KMS-11 (cell line): Measurements from ENCODE around the gene ISG20L2.

Experiments
- H2AFZ ChIP-seq: fragments of 200-600 bp; sonication (generic); 2 replicates; pipeline ENCODE4 v1.6.1; 2016; ENCODE audit warnings: antibody characterized with exemption, mixed run types, low read depth
- H3K27ac ChIP-seq: fragments of 200-600 bp; sonication (generic); 2 replicates; pipeline ENCODE4 v1.6.1; 2016; ENCODE audit warnings: mild to moderate bottlenecking, mixed run types
- H3K27me3 ChIP-seq: fragments of 200-600 bp; sonication (generic); 2 replicates; pipeline ENCODE4 v1.6.1; 2017; ENCODE audit warnings: mild to moderate bottlenecking, low read depth, mixed run types, moderate library complexity; ENCODE audit not compliant: insufficient read depth
- H3K36me3 ChIP-seq: fragments of 200-600 bp; sonication (generic); 2 replicates; pipeline ENCODE4 v1.6.1; 2017; ENCODE audit warnings: mild to moderate bottlenecking, mixed run types; ENCODE audit not compliant: insufficient read depth
- H3K4me1 ChIP-seq: fragments of 200-600 bp; sonication (generic); 2 replicates; pipeline ENCODE4 v1.6.1; 2016; ENCODE audit warnings: mild to moderate bottlenecking, low read depth, mixed run types; ENCODE audit not compliant: poor library complexity, severe bottlenecking
- H3K4me2 ChIP-seq: fragments of 200-600 bp; sonication (generic); 2 replicates; pipeline ENCODE4 v1.7.0; 2016; ENCODE audit warnings: mild to moderate bottlenecking, mixed run types
- H3K4me3 ChIP-seq: fragments of 200-600 bp; sonication (generic); IDR thresholded peaks from 2 replicates; pipeline ENCODE4 v1.6.1; 2017; ENCODE audit warnings: low read depth, low read length, mixed read lengths; ENCODE audit not compliant: insufficient read depth
- H3K79me2 ChIP-seq: fragments of 200-600 bp; sonication (generic); 2 replicates; pipeline ENCODE4 v1.6.1; 2016; ENCODE audit warnings: low read depth, mixed run types; ENCODE audit not compliant: insufficient read depth
- H3K9ac ChIP-seq: fragments of 200-600 bp; sonication (generic); 2 replicates; pipeline ENCODE4 v1.6.1; 2016; ENCODE audit warnings: mild to moderate bottlenecking, mixed run types
- H4K20me1 ChIP-seq: fragments of 200-600 bp; sonication (generic); 2 replicates; pipeline ENCODE4 v1.6.1; 2016; ENCODE audit warnings: mild to moderate bottlenecking, mixed run types; ENCODE audit not compliant: insufficient read depth
- TF ChIP-seq, protein P1 (sequence below): fragments of 200-600 bp; sonication (generic); conservative IDR thresholded peaks from 2 replicates; pipeline ENCODE4 v1.6.1; 2017; ENCODE audit warnings: low read depth, mild to moderate bottlenecking, antibody characterized with exemption, low read length, moderate library complexity, mixed read lengths

ISG20L2 gene

DNA sequence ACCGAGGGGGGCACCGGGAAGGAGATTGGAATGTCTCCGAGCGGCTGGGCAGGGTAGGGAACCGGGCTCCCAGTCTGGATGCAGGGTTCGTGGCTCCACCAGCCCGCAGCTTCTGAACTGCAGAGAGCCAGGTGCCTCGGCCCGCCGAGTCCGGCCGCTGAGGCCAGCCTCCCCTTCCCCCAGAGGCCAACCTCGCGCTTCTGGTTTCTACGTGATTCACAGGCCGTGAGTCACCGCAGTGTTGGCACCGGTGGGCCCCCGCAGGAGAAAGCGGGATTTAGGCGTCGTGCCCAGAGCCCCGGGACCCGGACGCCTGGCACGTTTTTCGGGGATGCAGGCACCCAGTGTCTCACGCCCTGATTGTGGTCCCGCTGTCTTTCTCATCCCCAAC lies 23.6 kb downstream of the ISG20L2 start:
- Histone ChIP-seq H3K27ac (no peak overlapping the region), H3K4me1 (peaks cover 20% of the 10 kb centered on the region), H3K9ac (no peak overlapping the region), H3K4me2 (peak overlapping the region; percentile 79), H3K27me3 (peaks cover 92% of the 10 kb centered on the region), H3K79me2 (no peaks in the 10 kb centered on the region), H4K20me1 (no peaks in the 10 kb centered on the region), H3K4me3 (peak overlapping the region; percentile 6), H3K36me3 (no peaks in the 10 kb centered on the region), H2AFZ (peak overlapping the region; percentile 72; the same call in 1 of the 2 replicates)
- TF ChIP-seq, protein P1, sequence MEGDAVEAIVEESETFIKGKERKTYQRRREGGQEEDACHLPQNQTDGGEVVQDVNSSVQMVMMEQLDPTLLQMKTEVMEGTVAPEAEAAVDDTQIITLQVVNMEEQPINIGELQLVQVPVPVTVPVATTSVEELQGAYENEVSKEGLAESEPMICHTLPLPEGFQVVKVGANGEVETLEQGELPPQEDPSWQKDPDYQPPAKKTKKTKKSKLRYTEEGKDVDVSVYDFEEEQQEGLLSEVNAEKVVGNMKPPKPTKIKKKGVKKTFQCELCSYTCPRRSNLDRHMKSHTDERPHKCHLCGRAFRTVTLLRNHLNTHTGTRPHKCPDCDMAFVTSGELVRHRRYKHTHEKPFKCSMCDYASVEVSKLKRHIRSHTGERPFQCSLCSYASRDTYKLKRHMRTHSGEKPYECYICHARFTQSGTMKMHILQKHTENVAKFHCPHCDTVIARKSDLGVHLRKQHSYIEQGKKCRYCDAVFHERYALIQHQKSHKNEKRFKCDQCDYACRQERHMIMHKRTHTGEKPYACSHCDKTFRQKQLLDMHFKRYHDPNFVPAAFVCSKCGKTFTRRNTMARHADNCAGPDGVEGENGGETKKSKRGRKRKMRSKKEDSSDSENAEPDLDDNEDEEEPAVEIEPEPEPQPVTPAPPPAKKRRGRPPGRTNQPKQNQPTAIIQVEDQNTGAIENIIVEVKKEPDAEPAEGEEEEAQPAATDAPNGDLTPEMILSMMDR, result no peak

- Histone ChIP-seq H3K79me2 (no peaks in the 10 kb centered on the region), H3K27ac (no peak overlapping the region), H2AFZ (no peak overlapping the region), H4K20me1 (no peaks in the 10 kb centered on the region), H3K9ac (no peak overlapping the region), H3K36me3 (no peaks in the 10 kb centered on the region), H3K27me3 (peaks cover 98% of the 10 kb centered on the region), H3K4me2 (no peak overlapping the region), H3K4me1 (peaks cover 20% of the 10 kb centered on the region), H3K4me3 (peak overlapping the region; percentile 6)
- TF ChIP-seq, protein P1, result no peak; the same call in 1 of the 2 replicates
Observed at GRCh38 chr1:156704166-156704711, 24.3 kb downstream of the ISG20L2 start.

GRCh38 chr1:156703741-156704140 lies 24.8 kb downstream of the ISG20L2 start:
- H3K9ac ChIP-seq, result no peak overlapping the region

GRCh38 chr1:156703336-156703735 lies 25.2 kb downstream of the ISG20L2 start:
- Histone ChIP-seq H3K9ac (no peak overlapping the region), H3K4me1 (peaks cover 20% of the 10 kb centered on the region), H4K20me1 (no peaks in the 10 kb centered on the region)

More at GRCh38 chr1:156703741-156704140, 24.8 kb downstream of the ISG20L2 start:
- no peak overlapping the region for H3K4me3 ChIP-seq
- H3K27ac ChIP-seq, result no peak overlapping the region
- no peak overlapping the region for H2AFZ ChIP-seq
- TF ChIP-seq, protein P1, result no peak
- no peaks in the 10 kb centered on the region for H4K20me1 ChIP-seq
- peaks cover 100% of the 10 kb centered on the region for H3K27me3 ChIP-seq
- H3K4me2 ChIP-seq, result no peak overlapping the region
- peaks cover 20% of the 10 kb centered on the region for H3K4me1 ChIP-seq
- H3K79me2 ChIP-seq, result no peaks in the 10 kb centered on the region
- no peaks in the 10 kb centered on the region for H3K36me3 ChIP-seq

More at GRCh38 chr1:156703336-156703735, 25.2 kb downstream of the ISG20L2 start:
- Histone ChIP-seq H3K27ac (no peak overlapping the region), H3K36me3 (no peaks in the 10 kb centered on the region), H3K4me3 (no peak overlapping the region), H3K79me2 (no peaks in the 10 kb centered on the region), H3K27me3 (peaks cover 100% of the 10 kb centered on the region), H2AFZ (no peak overlapping the region), H3K4me2 (no peak overlapping the region)
- TF ChIP-seq, protein P1, result no peak
